IMR-90 (cell line): ENCODE results near the gene CEP70. TPM values are rescaled to one million over a fixed set of nuclear protein-coding genes. Genes with fewer than 3 reads are reported as not detected.
A peak's percentile ranks its signal among the peaks of the same experiment; 100 is the strongest.

Source experiments
- ATAC-seq: fragments of 200-7000 bp; cut with Tn5 transposase; 2 replicates; pipeline ENCODE4 v1.9.1; 2020; ENCODE audit warnings: low read depth, mild to moderate bottlenecking, moderate library complexity
- BruUV-seq: library from RNA; stranded (reverse); fragments of 400-500 nt; replicated peaks from 2 replicates; lab custom pipeline; 2021; lab: Mats Ljungman, UMichigan
- CTCF ChIA-PET: fragments of 300-600 bp; formaldehyde crosslinking; extraction: SDS; loops from one replicate; lab custom pipeline; 2021; ENCODE audit warnings: antibody characterized with exemption; lab: Yijun Ruan, JAX
- POLR2A ChIA-PET: fragments of 300-600 bp; sonication (Branson Sonifier 250); formaldehyde crosslinking; loops from one replicate; lab custom pipeline; 2022; ENCODE audit warnings: antibody characterized with exemption; ENCODE audit not compliant: unreplicated experiment; lab: Charles Lee
- DNase-seq: peaks from one replicate; pipeline ENCODE4 v3.0.0; 2013
- H2AFZ ChIP-seq: replicated peaks from 2 replicates; pipeline ENCODE3; 2013; ENCODE audit warnings: low read length, mild to moderate bottlenecking; ENCODE audit not compliant: poor library complexity
- H2AK5ac ChIP-seq: 2 replicates; pipeline ENCODE4 v1.6.1; 2013; ENCODE audit warnings: low read depth, low read length, inconsistent platforms
- H2AK9ac ChIP-seq: replicated peaks from 2 replicates; pipeline ENCODE3; 2013; ENCODE audit warnings: mild to moderate bottlenecking, low read depth, low read length, moderate library complexity; ENCODE audit not compliant: poor library complexity
- H2BK120ac ChIP-seq: 2 replicates; pipeline ENCODE4 v1.6.1; 2013; ENCODE audit warnings: low read depth, low read length, inconsistent platforms
- H2BK15ac ChIP-seq: 3 replicates; pipeline ENCODE4 v1.6.1; 2013; ENCODE audit warnings: low read depth, low read length, inconsistent platforms
- H2BK20ac ChIP-seq: 2 replicates; pipeline ENCODE4 v1.6.1; 2013; ENCODE audit warnings: low read depth, mild to moderate bottlenecking, inconsistent platforms, low read length, moderate library complexity
- H2BK5ac ChIP-seq: 2 replicates; pipeline ENCODE4 v1.6.1; 2013; ENCODE audit warnings: mild to moderate bottlenecking, low read depth, low read length, inconsistent platforms; ENCODE audit not compliant: poor library complexity, severe bottlenecking
- H3K14ac ChIP-seq: replicated peaks from 2 replicates; pipeline ENCODE4 v1.6.1; 2013; ENCODE audit warnings: low read depth, low read length, inconsistent platforms
- H3K18ac ChIP-seq: 2 replicates; pipeline ENCODE4 v1.6.1; 2013; ENCODE audit warnings: low read depth, low read length, control low read depth
- H3K23ac ChIP-seq: 2 replicates; pipeline ENCODE4 v1.6.1; 2013; ENCODE audit warnings: low read depth, low read length, inconsistent platforms
- H3K27ac ChIP-seq: 2 replicates; pipeline ENCODE4 v1.5.1; 2013; ENCODE audit warnings: mild to moderate bottlenecking, control low read depth, low read length; ENCODE audit not compliant: insufficient read depth
- H3K27me3 ChIP-seq: 2 replicates; pipeline ENCODE4 v1.6.1; 2013; ENCODE audit warnings: low read length; ENCODE audit not compliant: control insufficient read depth, insufficient read depth
- H3K36me3 ChIP-seq: 2 replicates; pipeline ENCODE4 v1.6.1; 2013; ENCODE audit warnings: low read length, mixed read lengths; ENCODE audit not compliant: control insufficient read depth, insufficient read depth
- H3K4ac ChIP-seq: 2 replicates; pipeline ENCODE4 v1.6.1; 2013; ENCODE audit warnings: low read depth, low read length, inconsistent platforms
- H3K4me1 ChIP-seq: 2 replicates; pipeline ENCODE4 v1.6.1; 2013; ENCODE audit warnings: low read length, mixed read lengths; ENCODE audit not compliant: control insufficient read depth, insufficient read depth
- H3K4me2 ChIP-seq: 2 replicates; pipeline ENCODE4 v1.6.1; 2013; ENCODE audit warnings: low read depth, mild to moderate bottlenecking, control low read depth, low read length, moderate library complexity
- H3K4me3 ChIP-seq: 2 replicates; pipeline ENCODE4 v1.5.1; 2013; ENCODE audit warnings: low read depth, mild to moderate bottlenecking, control low read depth, low read length, moderate library complexity; ENCODE audit not compliant: insufficient read depth
- H3K56ac ChIP-seq: 2 replicates; pipeline ENCODE4 v1.6.1; 2013; ENCODE audit warnings: low read length, inconsistent platforms; ENCODE audit not compliant: insufficient read depth; ENCODE audit errors: extremely low read depth
- H3K79me1 ChIP-seq, 2 experiments: 2 replicates each; pipeline ENCODE4 v1.6.1; 2013; ENCODE audit warnings: low read length in 2 of 2, inconsistent platforms in 1 of 2, low read depth in 1 of 2
- H3K9ac ChIP-seq: 2 replicates; pipeline ENCODE4 v1.6.1; 2013; ENCODE audit warnings: low read depth, low read length, control low read depth
- H3K9me1 ChIP-seq: 2 replicates; pipeline ENCODE4 v1.6.1; 2013; ENCODE audit warnings: low read length, inconsistent platforms; ENCODE audit not compliant: insufficient read depth
- H3K9me3 ChIP-seq: 2 replicates; pipeline ENCODE4 v1.6.1; 2013; ENCODE audit warnings: low read length; ENCODE audit not compliant: control insufficient read depth, insufficient read depth
- H4K20me1 ChIP-seq: 2 replicates; pipeline ENCODE4 v1.6.1; 2013; ENCODE audit warnings: low read length, inconsistent platforms; ENCODE audit not compliant: insufficient read depth
- H4K5ac ChIP-seq: 2 replicates; pipeline ENCODE4 v1.6.1; 2013; ENCODE audit warnings: mild to moderate bottlenecking, low read depth, low read length, control low read depth
- H4K8ac ChIP-seq, 2 experiments: 2 replicates each; pipeline ENCODE4 v1.6.1; 2013; ENCODE audit warnings: low read depth in 2 of 2, low read length in 2 of 2, control low read depth in 1 of 2, inconsistent platforms in 1 of 2
- H4K91ac ChIP-seq: 2 replicates; pipeline ENCODE4 v1.6.1; 2013; ENCODE audit warnings: low read depth, low read length, inconsistent platforms; ENCODE audit not compliant: insufficient read depth
- CEBPB ChIP-seq: IDR thresholded peaks from 2 replicates; pipeline ENCODE4 v1.6.1; 2012; ENCODE audit warnings: low read depth, low read length, improper control_type of control experiment
- CHD1 ChIP-seq: IDR thresholded peaks from 2 replicates; pipeline ENCODE4 v1.6.1; 2012; ENCODE audit warnings: low read depth, low read length, improper control_type of control experiment
- NFE2L2 ChIP-seq: fragments of 150-350 bp; IDR thresholded peaks from 2 replicates; pipeline ENCODE4 v1.6.1; 2016; ENCODE audit warnings: low read depth, mild to moderate bottlenecking, low read length
- RAD21 ChIP-seq: IDR thresholded peaks from 2 replicates; pipeline ENCODE4 v1.6.1; 2012; ENCODE audit warnings: low read length, improper control_type of control experiment
- RCOR1 ChIP-seq: IDR thresholded peaks from 2 replicates; pipeline ENCODE4 v1.6.1; 2012; ENCODE audit warnings: mild to moderate bottlenecking, low read length, improper control_type of control experiment; ENCODE audit not compliant: insufficient replicate concordance
- SMC3 ChIP-seq: fragments of 150-350 bp; IDR thresholded peaks from 2 replicates; pipeline ENCODE4 v1.6.1; 2016; ENCODE audit warnings: low read depth, mild to moderate bottlenecking, antibody characterized with exemption, low read length, moderate library complexity
- WGBS, 2 experiments: methylation state at CpG; one replicate each; pipeline versions ENCODE4 v1.1.5 to v1.1.7; 2013; ENCODE audit warnings: missing lambda C conversion rate in 2 of 2; ENCODE audit not compliant: insufficient read length in 1 of 2; ENCODE audit errors: extremely low coverage in 2 of 2; 5-methylcytosine and 5-hydroxymethylcytosine counted together
- dilution Hi-C: fragments of 300-500 bp; cut with HindIII; formaldehyde crosslinking; loops from one replicate; pipeline ENCODE4 v1.14.3; 2018; ENCODE audit warnings: low sequenced_read_pairs; ENCODE audit not compliant: unreplicated experiment
- in situ Hi-C: fragments of 300-500 bp; cut with MboI; formaldehyde crosslinking; loops from 3 replicates; pipeline ENCODE4 v1.14.3; 2019; ENCODE audit warnings: low sequenced_read_pairs, inconsistent platforms, mixed read lengths
- intact Hi-C: fragments of 100-400 bp; cut with micrococcal nuclease; formaldehyde crosslinking; loops from 2 replicates; pipeline ENCODE4 v1.10.0; 2022
- polyA plus RNA-seq, 3 experiments: library from polyadenylated mRNA; depleted of rRNA; stranded (reverse); fragments of >200 nt; gene quantifications; 2 replicates each; pipeline ENCODE4 v1.2.3, GENCODE V29; 2012; ENCODE audit warnings: low replicate concordance in 1 of 3
- total RNA-seq: library from RNA; depleted of rRNA; stranded (reverse); fragments of >200 nt; gene quantifications from 2 replicates; pipeline ENCODE4 v1.2.3, GENCODE V29; 2012
- TF ChIP-seq, protein P1 (sequence below): fragments of 150-350 bp; IDR thresholded peaks from 2 replicates; pipeline ENCODE4 v1.6.1; 2016; ENCODE audit warnings: low read depth, mild to moderate bottlenecking, low read length, moderate library complexity, borderline replicate concordance

CEP70 gene
- total and polyA plus RNA-seq, 2 of the 4 experiments (the other 2 are of a cell fraction): 4.6 to 11.1 TPM

DNA sequence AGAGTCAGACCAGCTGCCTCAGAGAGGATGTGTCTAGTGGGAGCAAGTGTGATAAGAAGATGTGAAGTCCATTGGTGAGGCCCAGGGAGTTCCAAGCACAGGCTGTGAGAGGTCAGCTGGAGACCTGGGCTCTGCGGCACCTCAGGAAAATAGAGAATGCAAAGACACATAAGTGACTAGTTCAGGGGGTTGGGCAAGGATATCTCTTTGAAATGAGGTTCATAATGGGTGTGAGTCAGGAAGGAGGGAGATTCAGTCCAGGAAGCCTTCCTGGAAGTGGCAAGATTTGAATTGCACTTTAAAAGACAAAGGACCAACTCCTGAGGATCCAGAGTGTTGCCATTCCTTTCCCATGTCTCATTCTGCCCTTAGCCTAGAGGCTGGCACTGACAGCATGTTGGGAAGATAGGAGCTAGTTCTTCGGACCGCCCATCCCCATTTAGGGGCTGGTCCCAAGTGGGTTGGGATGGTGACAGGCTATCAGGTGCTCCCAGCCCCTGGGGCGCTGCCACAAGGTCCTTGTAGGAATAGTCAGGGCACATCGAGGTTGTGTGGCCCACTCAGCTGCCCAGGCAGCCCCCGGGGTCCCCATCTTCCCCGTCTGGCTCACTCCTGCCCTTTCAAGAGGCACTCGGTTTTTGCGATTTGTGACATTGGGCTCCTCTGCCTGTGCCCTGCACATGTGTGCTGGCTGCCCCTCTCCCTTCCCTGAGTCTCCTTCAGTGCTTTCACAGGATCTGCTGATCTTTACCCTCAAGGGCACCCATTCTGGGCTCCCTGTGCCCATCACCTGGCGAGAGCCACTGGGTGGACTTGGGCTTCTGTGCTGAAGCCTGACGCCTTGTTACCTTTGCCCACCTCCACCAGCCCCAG, 136.0 kb downstream of the CEP70 start (continued):
- no peak for TF ChIP-seq CEBPB

DNA sequence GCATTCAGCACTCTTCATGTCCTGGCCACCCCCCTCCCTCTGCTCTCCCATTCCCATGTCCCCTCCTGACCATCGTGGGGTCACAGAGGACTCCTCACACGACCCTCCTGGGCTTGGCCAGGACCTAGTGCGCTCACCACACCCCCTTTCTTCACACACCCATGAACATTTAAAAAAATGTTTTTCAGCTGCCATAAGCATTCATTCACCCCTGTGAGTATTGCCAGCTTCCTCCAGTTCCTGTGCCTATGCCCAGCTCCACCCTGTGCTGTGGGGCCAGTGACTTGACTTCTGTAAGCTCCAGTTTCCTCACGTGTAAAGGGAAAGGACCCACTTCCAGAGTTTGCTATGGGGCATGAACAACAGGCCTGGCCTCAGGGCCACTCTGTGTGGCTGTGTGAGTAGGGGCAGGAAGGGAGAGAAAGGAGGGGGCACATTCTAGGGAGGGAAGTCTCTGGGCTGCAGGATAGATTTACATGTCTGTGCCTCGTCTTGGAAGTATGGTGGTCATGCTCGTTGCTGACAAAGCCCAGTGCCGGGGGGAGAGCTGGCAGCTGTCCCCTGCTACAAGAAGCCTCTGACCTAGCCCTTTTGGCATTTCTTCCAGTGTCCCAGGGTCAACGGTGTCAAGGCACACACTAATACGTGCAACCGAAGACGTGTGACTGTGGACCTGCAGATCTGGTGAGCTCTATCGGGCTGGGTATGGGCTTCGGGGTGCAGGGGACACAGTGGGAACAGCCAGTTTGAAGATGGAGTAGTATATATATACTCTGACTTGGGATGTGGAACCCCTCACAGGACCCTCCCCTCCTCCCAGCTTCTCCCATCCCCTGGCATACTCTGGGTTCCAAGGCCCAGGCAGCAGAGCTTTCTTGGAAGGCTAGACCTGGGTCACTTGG, 136.8 kb downstream of the CEP70 start:
- Histone ChIP-seq H3K27ac (no peak overlapping the region), H4K8ac (no peak overlapping the region), H2AK5ac (no peak overlapping the region), H3K23ac (no peak overlapping the region), H2BK15ac (no peak overlapping the region), H4K20me1 (no peaks in the 10 kb centered on the region), H3K4me2 (no peak overlapping the region), H3K27me3 (peaks cover 12% of the 10 kb centered on the region), H3K14ac (no peak overlapping the region), H3K56ac (no peak overlapping the region), H2BK20ac (no peak overlapping the region), H3K4me3 (no peak overlapping the region), H2AK9ac (no peak overlapping the region), H3K4ac (no peak overlapping the region), H4K91ac (no peak overlapping the region), H3K9me3 (no peaks in the 10 kb centered on the region), H3K4me1 (no peaks in the 10 kb centered on the region), H4K5ac (no peak overlapping the region), H3K18ac (no peak overlapping the region), H2BK120ac (no peak overlapping the region), H3K9ac (no peak overlapping the region), H3K9me1 (no peaks in the 10 kb centered on the region), H3K36me3 (no peaks in the 10 kb centered on the region), H2BK5ac (no peak overlapping the region), H3K79me1 (no peaks in the 10 kb centered on the region), H2AFZ (peak overlapping the region; percentile 14)
- TF ChIP-seq RAD21 (no peak), CHD1 (no peak), SMC3 (no peak), NFE2L2 (no peak), RCOR1 (no peak)
- TF ChIP-seq, protein P1, sequence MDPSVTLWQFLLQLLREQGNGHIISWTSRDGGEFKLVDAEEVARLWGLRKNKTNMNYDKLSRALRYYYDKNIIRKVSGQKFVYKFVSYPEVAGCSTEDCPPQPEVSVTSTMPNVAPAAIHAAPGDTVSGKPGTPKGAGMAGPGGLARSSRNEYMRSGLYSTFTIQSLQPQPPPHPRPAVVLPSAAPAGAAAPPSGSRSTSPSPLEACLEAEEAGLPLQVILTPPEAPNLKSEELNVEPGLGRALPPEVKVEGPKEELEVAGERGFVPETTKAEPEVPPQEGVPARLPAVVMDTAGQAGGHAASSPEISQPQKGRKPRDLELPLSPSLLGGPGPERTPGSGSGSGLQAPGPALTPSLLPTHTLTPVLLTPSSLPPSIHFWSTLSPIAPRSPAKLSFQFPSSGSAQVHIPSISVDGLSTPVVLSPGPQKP: no peak
- no TSS peak for BruUV-seq
- WGBS, 2 experiments: 84% methylated on average over 8 of the region's 13 CpGs; no CpG with 5 or more reads in 1 of the 2 experiments
- ChIA-PET POLR2A (interaction anchor here (0.6 kb wide), 1 partner anchor 11 kb away, joined by 3 read pairs; no protein-coding TSS in a partner anchor), CTCF (interaction anchor here (0.5 kb wide), 1 partner anchor 31 kb away, joined by 3 read pairs; no protein-coding TSS in a partner anchor)
- dilution Hi-C loops (no loop called here), in situ Hi-C loops (no loop called here), intact Hi-C loops (no loop called here)
- DNase-seq (no peak), ATAC-seq (no peak)
